Kidney (tissue), 22 donors: Measurements from ENCODE around the gene MAML2. TPM values are rescaled to one million over a fixed set of nuclear protein-coding genes. Genes with fewer than 3 reads are reported as not detected.

ENCODE experiments used
- DNase-seq, 5 donors: peaks; one replicate each; pipeline ENCODE4 v3.0.0-alpha.2; 2013 to 2020
- FAIRE-seq: peaks from 2 replicates; lab custom pipeline; 2012; peaks lifted over from hg19 to GRCh38; lab: Jason Lieb, UNC
- H3K27ac ChIP-seq, 2 donors: one replicate each; pipeline ENCODE4 v1.7.0; 2013; ENCODE audit warnings: low read depth in 2 of 2, low read length in 2 of 2, inconsistent platforms in 1 of 2
- H3K27me3 ChIP-seq: one replicate; pipeline ENCODE4 v1.7.1; 2013; ENCODE audit warnings: low read length, inconsistent platforms; ENCODE audit not compliant: control insufficient read depth, insufficient read depth
- H3K36me3 ChIP-seq, 3 donors: one replicate each; pipeline versions ENCODE4 v1.7.0 to v1.7.1; 2013; ENCODE audit warnings: low read length in 3 of 3, control low read depth in 1 of 3, inconsistent platforms in 1 of 3; ENCODE audit not compliant: insufficient read depth in 3 of 3, control insufficient read depth in 2 of 3
- H3K4me1 ChIP-seq, 3 donors: one replicate each; pipeline versions ENCODE4 v1.7.0 to v1.7.1; 2013; ENCODE audit warnings: low read length in 3 of 3, inconsistent platforms in 1 of 3, low read depth in 1 of 3; ENCODE audit not compliant: control insufficient read depth in 2 of 3, insufficient read depth in 2 of 3
- H3K4me3 ChIP-seq, 3 donors: one replicate each; pipeline versions ENCODE4 v1.7.0 to v1.8.1; 2013; ENCODE audit warnings: low read length in 3 of 3, control low read depth in 1 of 3, inconsistent platforms in 1 of 3
- H3K9ac ChIP-seq, 3 donors: one replicate each; pipeline versions ENCODE4 v1.7.0 to v1.7.1; 2013; ENCODE audit warnings: low read length in 3 of 3, control low read depth in 1 of 3, inconsistent platforms in 1 of 3
- H3K9me3 ChIP-seq, 3 donors: one replicate each; pipeline versions ENCODE4 v1.7.0 to v1.7.1; 2013; ENCODE audit warnings: low read length in 3 of 3, control low read depth in 1 of 3, inconsistent platforms in 1 of 3; ENCODE audit not compliant: control insufficient read depth in 2 of 3, insufficient read depth in 1 of 3
- intact Hi-C: fragments of 100-400 bp; cut with DNase I; formaldehyde crosslinking; loops from one replicate; pipeline ENCODE4 v1.11.1; 2022
- long read RNA-seq, 10 donors: library from polyadenylated mRNA in 1 of 10; unstranded in 1 of 10; transcript quantifications; one replicate each; pipeline ENCODE4 v2.0.0 and lab custom pipeline, GENCODE V29; 2021 to 2026
- polyA plus RNA-seq: library from polyadenylated mRNA; stranded (reverse); fragments of 350-450 nt; fragmentation: Illumina TruSeq; extraction: RNeasy Lipid Tissue Mini Kit (QIAGEN cat#74804); gene quantifications from one replicate; pipeline ENCODE4 v1.2.3, GENCODE V29; 2014; ENCODE audit warnings: low read depth, low replicate concordance; ENCODE audit not compliant: insufficient read depth
- total RNA-seq: library from RNA; stranded (reverse); fragmentation: NEBNext Ultra II Directional; extraction: Animal tissue kit (Norgen Biotek cat#: 25700); gene quantifications from one replicate; pipeline ENCODE4 v1.2.1, GENCODE V29; 2021
- TF ChIP-seq, protein P1 (sequence below): IDR thresholded peaks from 3 replicates; pipeline ENCODE4 v1.5.1; 2012; ENCODE audit warnings: mild to moderate bottlenecking, moderate library complexity, borderline replicate concordance; ENCODE audit not compliant: insufficient read depth; ENCODE audit errors: extremely low read depth
- donor health status: control.
- donor health status: control.
- donor health status: control.
- donor health status: control.
- donor health status: control.
- donor health status: DM: yes; HTN: yes; CAD: no.
- donor health status: Normal renal cell carcinoma (clear cell type).

MAML2 gene
- 32.3 TPM for total RNA-seq
- 4.9 TPM for polyA plus RNA-seq
- long read RNA-seq, donor 1, partial matches to known transcripts, result 0 of 3 reads
- long read RNA-seq, donor 1, other reads (novel, unspliced or antisense), result 0 of 3 reads
- long read RNA-seq, donor 2, partial matches to known transcripts, result 0 of 4 reads
- long read RNA-seq, donor 2, other reads (novel, unspliced or antisense), result 0 of 4 reads
- long read RNA-seq, donor 3, full-length matches to known transcripts, result 5 of 16 reads
- long read RNA-seq, donor 3, partial matches to known transcripts, result 11 of 16 reads
- long read RNA-seq, donor 3, other reads (novel, unspliced or antisense), result 0 of 16 reads
- long read RNA-seq, donor 4, full-length matches to known transcripts, result 2 of 2 reads
- long read RNA-seq, donor 4, partial matches to known transcripts, result 0 of 2 reads
- long read RNA-seq, donor 4, other reads (novel, unspliced or antisense), result 0 of 2 reads
- long read RNA-seq, donor 5, result 0 reads
- long read RNA-seq, donor 6, partial matches to known transcripts, result 0 of 2 reads
- long read RNA-seq, donor 6, other reads (novel, unspliced or antisense), result 0 of 2 reads
- long read RNA-seq, donor 7, full-length matches to known transcripts, result 7 of 23 reads
- long read RNA-seq, donor 7, partial matches to known transcripts, result 1 of 23 reads
- long read RNA-seq, donor 7, other reads (novel, unspliced or antisense), result 15 of 23 reads
- long read RNA-seq, donor 8, transcript MAML2-202 (4 exons, 3,154 nt), result major isoform, 6 of 35 reads
- long read RNA-seq, donor 8, partial matches to known transcripts, result 29 of 35 reads
- long read RNA-seq, donor 8, other reads (novel, unspliced or antisense), result 0 of 35 reads
- long read RNA-seq, donor 9, partial matches to known transcripts, result 0 of 4 reads
- long read RNA-seq, donor 9, other reads (novel, unspliced or antisense), result 0 of 4 reads
- long read RNA-seq, donor 10, transcript MAML2-202 (4 exons, 3,154 nt), result major isoform, 6 of 28 reads
- long read RNA-seq, donor 10, partial matches to known transcripts, result 22 of 28 reads
- long read RNA-seq, donor 10, other reads (novel, unspliced or antisense), result 0 of 28 reads

DNA sequence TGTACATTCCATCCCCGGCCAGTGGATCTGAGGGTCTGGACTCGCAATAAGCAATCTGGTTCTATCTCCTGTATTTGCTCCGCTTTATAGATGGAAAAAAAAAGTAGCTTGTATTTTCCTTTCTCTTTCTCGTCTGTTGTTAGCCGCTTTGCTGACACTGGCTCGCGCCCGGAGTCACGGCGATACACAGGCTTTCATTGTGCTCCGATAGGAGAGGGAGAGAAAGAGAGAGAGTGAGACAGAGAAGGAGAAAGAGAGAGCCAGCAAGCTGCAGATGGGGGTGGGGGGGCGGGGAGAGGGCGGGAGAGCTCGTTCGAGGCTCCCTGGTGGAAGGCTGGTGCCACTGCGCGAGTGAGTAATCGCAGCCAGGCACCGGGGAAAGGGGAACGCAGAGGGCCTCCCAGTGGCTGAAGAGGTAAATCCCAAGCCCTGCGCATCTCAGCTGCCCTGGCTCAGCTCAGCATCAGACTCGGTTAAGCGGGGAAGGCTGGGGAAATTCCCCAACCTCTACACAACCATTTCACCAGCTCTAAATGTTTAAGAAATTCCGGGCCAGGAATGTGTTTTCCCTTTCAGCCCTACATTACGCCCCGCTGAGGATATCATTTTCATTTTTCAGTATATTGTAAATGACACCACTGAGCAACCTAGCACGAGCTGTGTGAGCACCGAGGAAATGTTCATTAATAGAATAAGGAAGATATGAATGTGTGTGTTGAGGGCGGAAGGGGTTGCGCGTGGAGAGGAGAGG is at the start of gene MAML2:
Gene MAML2, minus strand, starts transcription at position 235 of the 751 bp plus-strand sequence. CDS start 1,300 bp downstream, outside the sequence.
- no peak for FAIRE-seq
- Histone ChIP-seq H3K27me3 (no peaks in the 10 kb centered on the region), H3K9ac (peak within 1 kb of the TSS; percentile 78 to 98 (median 91)), H3K4me1 (peaks cover 12 to 29% (median 16%) of the 10 kb centered on the region in 3 donors), H3K36me3 (no peaks in the 10 kb centered on the region), H3K9me3 (no peaks in the 10 kb centered on the region), H3K4me3 (peak within 1 kb of the TSS; percentile 88 to 98 (median 95)), H3K27ac (peak within 1 kb of the TSS; percentile 89 to 93)
- intact Hi-C loops, result no loop called here
- TF ChIP-seq, protein P1, sequence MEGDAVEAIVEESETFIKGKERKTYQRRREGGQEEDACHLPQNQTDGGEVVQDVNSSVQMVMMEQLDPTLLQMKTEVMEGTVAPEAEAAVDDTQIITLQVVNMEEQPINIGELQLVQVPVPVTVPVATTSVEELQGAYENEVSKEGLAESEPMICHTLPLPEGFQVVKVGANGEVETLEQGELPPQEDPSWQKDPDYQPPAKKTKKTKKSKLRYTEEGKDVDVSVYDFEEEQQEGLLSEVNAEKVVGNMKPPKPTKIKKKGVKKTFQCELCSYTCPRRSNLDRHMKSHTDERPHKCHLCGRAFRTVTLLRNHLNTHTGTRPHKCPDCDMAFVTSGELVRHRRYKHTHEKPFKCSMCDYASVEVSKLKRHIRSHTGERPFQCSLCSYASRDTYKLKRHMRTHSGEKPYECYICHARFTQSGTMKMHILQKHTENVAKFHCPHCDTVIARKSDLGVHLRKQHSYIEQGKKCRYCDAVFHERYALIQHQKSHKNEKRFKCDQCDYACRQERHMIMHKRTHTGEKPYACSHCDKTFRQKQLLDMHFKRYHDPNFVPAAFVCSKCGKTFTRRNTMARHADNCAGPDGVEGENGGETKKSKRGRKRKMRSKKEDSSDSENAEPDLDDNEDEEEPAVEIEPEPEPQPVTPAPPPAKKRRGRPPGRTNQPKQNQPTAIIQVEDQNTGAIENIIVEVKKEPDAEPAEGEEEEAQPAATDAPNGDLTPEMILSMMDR, result peak; percentile 94
- DNase-seq, result peak; percentile 95 to 97 (median 96)

DNA sequence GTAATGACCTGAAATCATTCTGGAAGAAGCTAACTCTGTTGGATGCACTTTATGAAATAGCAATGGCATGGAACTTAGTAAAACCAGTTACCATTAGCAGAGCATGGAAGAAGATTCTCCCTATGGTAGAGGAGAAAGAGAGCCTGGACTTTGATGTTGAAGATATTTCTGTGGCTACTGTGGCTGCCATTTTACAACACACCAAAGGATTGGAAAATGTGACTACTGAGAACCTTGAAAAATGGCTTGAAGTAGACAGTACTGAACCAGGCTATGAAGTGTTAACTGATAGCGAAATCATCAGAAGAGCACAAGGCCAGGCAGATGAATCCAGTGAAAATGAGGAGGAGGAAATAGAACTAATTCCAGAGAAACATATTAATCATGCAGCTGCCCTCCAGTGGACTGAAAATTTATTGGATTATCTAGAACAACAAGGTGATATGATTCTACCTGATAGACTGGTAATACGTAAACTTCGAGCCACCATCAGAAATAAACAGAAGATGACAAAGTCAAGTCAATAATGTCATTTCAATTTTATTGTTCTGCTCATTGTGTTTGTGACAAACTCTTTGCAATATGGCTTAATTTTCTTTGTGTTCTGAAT is 48.8 kb upstream of the MAML2 start:
- no peak overlapping the region for H3K27ac ChIP-seq
- H3K27me3 ChIP-seq, result no peaks in the 10 kb centered on the region
- H3K9ac ChIP-seq, result no peak overlapping the region
- FAIRE-seq (no peak), DNase-seq (no peak)
- intact Hi-C loops, result no loop called here
- no peaks in the 10 kb centered on the region for H3K36me3 ChIP-seq
- no peak overlapping the region for H3K4me3 ChIP-seq
- peaks cover 0 to 5% (median 3%) of the 10 kb centered on the region in 3 donors for H3K4me1 ChIP-seq
- H3K9me3 ChIP-seq, result no peaks in the 10 kb centered on the region
- TF ChIP-seq, protein P1, result no peak

DNA sequence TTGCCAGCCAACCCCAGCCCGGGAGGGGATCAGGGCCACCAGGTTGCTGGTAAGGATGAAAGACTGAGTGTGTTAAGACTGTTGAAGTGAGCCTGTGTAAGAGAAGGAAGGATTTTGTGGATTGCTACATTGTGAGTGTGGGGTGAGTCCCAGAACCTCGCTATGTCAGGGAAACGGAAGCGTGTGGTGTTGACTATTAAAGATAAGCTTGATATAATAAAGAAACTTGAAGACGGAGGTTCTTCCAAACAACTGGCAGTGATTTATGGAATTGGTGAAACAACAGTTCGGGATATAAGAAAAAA is 47.4 kb upstream of the MAML2 start:
- H3K9ac ChIP-seq, result peak overlapping the region; percentile 52 to 85 (median 81)
- H3K36me3 ChIP-seq, result no peaks in the 10 kb centered on the region
- no peak for FAIRE-seq
- peak overlapping the region; percentile 81 to 92 for H3K27ac ChIP-seq
- TF ChIP-seq, protein P1, result no peak
- H3K9me3 ChIP-seq, result no peaks in the 10 kb centered on the region
- no peak for DNase-seq
- intact Hi-C loops, result no loop called here
- H3K27me3 ChIP-seq, result no peaks in the 10 kb centered on the region
- H3K4me1 ChIP-seq, result peaks cover 0 to 5% (median 3%) of the 10 kb centered on the region in 3 donors
- H3K4me3 ChIP-seq, result peak overlapping the region; percentile 83 to 93 (median 92)
